Keratinocyte (primary cell): ENCODE data around the gene RNF144B. TPM values are rescaled to one million over a fixed set of nuclear protein-coding genes. Genes with fewer than 3 reads are reported as not detected.
A peak's percentile ranks its signal among the peaks of the same experiment; 100 is the strongest.

Experiments
- DNase-seq: peaks from one replicate; pipeline ENCODE4 v3.0.0-alpha.2; 2011; ENCODE audit warnings: low read depth, missing footprints, low spot score
- FAIRE-seq: peaks from 2 replicates; lab custom pipeline; 2011; peaks lifted over from hg19 to GRCh38; lab: Jason Lieb, UNC
- H2AFZ ChIP-seq: 2 replicates; pipeline ENCODE4 v1.6.0; 2012; ENCODE audit warnings: low read length, control low read depth, inconsistent platforms; ENCODE audit not compliant: control insufficient read depth
- H3K27ac ChIP-seq: 2 replicates; pipeline ENCODE4 v1.5.1; 2011; ENCODE audit warnings: low read length; ENCODE audit not compliant: control insufficient read depth, insufficient read depth
- H3K27me3 ChIP-seq: 3 replicates; pipeline ENCODE4 v1.6.0; 2011; ENCODE audit warnings: low read length; ENCODE audit not compliant: control insufficient read depth, insufficient read depth; ENCODE audit errors: extremely low read depth
- H3K36me3 ChIP-seq, 2 experiments: 2 replicates in 1 of 2; 3 replicates in 1 of 2; pipeline ENCODE4 v1.5.1; 2011; ENCODE audit warnings: low read length in 2 of 2, mild to moderate bottlenecking in 1 of 2; ENCODE audit not compliant: control insufficient read depth in 2 of 2, insufficient read depth in 2 of 2; ENCODE audit errors: extremely low read depth in 1 of 2
- H3K4me1 ChIP-seq: 3 replicates; pipeline ENCODE4 v1.5.1; 2011; ENCODE audit warnings: low read length; ENCODE audit not compliant: control insufficient read depth, insufficient read depth; ENCODE audit errors: extremely low read depth
- H3K4me2 ChIP-seq: 3 replicates; pipeline ENCODE4 v1.6.0; 2011; ENCODE audit warnings: low read depth, low read length; ENCODE audit not compliant: control insufficient read depth, insufficient read depth; ENCODE audit errors: extremely low read depth
- H3K4me3 ChIP-seq, 3 experiments: fragments of 200-600 bp in 1 of 3; sonication (generic) in 1 of 3; 2 replicates in 2 of 3; 3 replicates in 1 of 3; pipeline ENCODE4 v1.5.1; 2011 to 2016; ENCODE audit warnings: low read length in 3 of 3, mild to moderate bottlenecking in 3 of 3, control low read depth in 2 of 3, inconsistent platforms in 1 of 3, low read depth in 1 of 3, mixed read lengths in 1 of 3, mixed run types in 1 of 3, moderate library complexity in 1 of 3; ENCODE audit not compliant: control insufficient read depth in 2 of 3, insufficient read depth in 2 of 3; ENCODE audit errors: extremely low read depth in 1 of 3
- H3K79me2 ChIP-seq: 2 replicates; pipeline ENCODE4 v1.6.0; 2012; ENCODE audit warnings: low read length; ENCODE audit not compliant: control insufficient read depth, insufficient read depth
- H3K9ac ChIP-seq: 3 replicates; pipeline ENCODE4 v1.6.0; 2011; ENCODE audit warnings: low read length; ENCODE audit not compliant: control insufficient read depth, insufficient read depth; ENCODE audit errors: extremely low read depth
- H3K9me1 ChIP-seq: 3 replicates; pipeline ENCODE4 v1.6.0; 2011; ENCODE audit warnings: low read length; ENCODE audit not compliant: control insufficient read depth, insufficient read depth; ENCODE audit errors: extremely low read depth
- H3K9me3 ChIP-seq: 2 replicates; pipeline ENCODE4 v1.5.1; 2012; ENCODE audit warnings: low read depth, low read length; ENCODE audit not compliant: control insufficient read depth
- H4K20me1 ChIP-seq: 3 replicates; pipeline ENCODE4 v1.6.0; 2011; ENCODE audit warnings: low read length; ENCODE audit not compliant: control insufficient read depth, insufficient read depth; ENCODE audit errors: extremely low read depth
- EZH2 ChIP-seq: IDR thresholded peaks from one replicate; pipeline ENCODE4 v1.6.1; 2012; ENCODE audit warnings: inconsistent platforms, mild to moderate bottlenecking, low read length, moderate library complexity
- dilution Hi-C: fragments of 300-500 bp; cut with MboI; formaldehyde crosslinking; loops from one replicate; pipeline ENCODE4 v1.7.0; 2020; ENCODE audit warnings: low sequenced_read_pairs; ENCODE audit not compliant: extremely low pct_ligation_motif_present
- polyA plus RNA-seq, 5 experiments: library from polyadenylated mRNA; depleted of rRNA in 3 of 5; stranded (reverse) in 3 of 5; stranded (forward) in 1 of 5; unstranded in 1 of 5; fragments of >200 nt; gene quantifications; 1 replicate in 1 of 5; 2 replicates in 3 of 5; 3 replicates in 1 of 5; pipeline versions ENCODE4 v1.2.1 to v1.2.3, GENCODE V29; 2011 to 2012; ENCODE audit warnings: missing spikeins in 2 of 5, low read depth in 1 of 5, low replicate concordance in 1 of 5
- TF ChIP-seq, protein P1 (sequence below), 3 experiments: IDR thresholded peaks in 1 of 3; conservative IDR thresholded peaks in 1 of 3; optimal IDR thresholded peaks in 1 of 3; 2 replicates in 2 of 3; 3 replicates in 1 of 3; pipeline versions ENCODE3 to v1.5.1; 2011; ENCODE audit warnings: low read length in 3 of 3, mild to moderate bottlenecking in 3 of 3, moderate library complexity in 2 of 3, control low read depth in 1 of 3, inconsistent platforms in 1 of 3; ENCODE audit not compliant: insufficient read depth in 2 of 3; ENCODE audit errors: extremely low read depth in 1 of 3

RNF144B gene
- polyA plus RNA-seq, 1 donor (not counting 4 experiments of a cell fraction or from before 2014, with no cell fraction given), result 9.0 TPM

DNA sequence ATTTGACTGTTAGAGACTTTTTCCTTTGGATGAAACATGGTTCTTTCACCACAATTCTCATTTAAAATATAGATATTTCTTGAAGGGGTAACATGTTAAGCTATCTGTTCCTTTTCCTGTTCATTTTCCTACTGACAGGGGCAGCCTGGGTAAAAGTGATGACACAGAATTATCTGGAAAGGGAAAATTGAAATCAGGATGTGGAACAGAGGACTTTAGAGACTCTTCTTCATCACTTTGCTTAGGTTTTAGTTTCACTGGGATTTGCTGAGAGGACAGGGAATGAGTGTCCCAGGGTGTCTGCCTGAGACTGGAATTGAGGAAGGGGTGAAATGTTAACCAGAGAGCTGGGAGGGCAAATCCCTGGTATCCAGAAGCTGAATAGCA lies 116.0 kb downstream of the RNF144B start:
- peak overlapping the region; percentile 86 for H2AFZ ChIP-seq
- H3K36me3 ChIP-seq, result no peaks in the 10 kb centered on the region
- no peak for DNase-seq
- dilution Hi-C loops, result no loop called here
- H3K9me1 ChIP-seq, result no peaks in the 10 kb centered on the region
- H3K4me1 ChIP-seq, result peaks cover 10% of the 10 kb centered on the region
- no peak for TF ChIP-seq EZH2
- TF ChIP-seq, protein P1, sequence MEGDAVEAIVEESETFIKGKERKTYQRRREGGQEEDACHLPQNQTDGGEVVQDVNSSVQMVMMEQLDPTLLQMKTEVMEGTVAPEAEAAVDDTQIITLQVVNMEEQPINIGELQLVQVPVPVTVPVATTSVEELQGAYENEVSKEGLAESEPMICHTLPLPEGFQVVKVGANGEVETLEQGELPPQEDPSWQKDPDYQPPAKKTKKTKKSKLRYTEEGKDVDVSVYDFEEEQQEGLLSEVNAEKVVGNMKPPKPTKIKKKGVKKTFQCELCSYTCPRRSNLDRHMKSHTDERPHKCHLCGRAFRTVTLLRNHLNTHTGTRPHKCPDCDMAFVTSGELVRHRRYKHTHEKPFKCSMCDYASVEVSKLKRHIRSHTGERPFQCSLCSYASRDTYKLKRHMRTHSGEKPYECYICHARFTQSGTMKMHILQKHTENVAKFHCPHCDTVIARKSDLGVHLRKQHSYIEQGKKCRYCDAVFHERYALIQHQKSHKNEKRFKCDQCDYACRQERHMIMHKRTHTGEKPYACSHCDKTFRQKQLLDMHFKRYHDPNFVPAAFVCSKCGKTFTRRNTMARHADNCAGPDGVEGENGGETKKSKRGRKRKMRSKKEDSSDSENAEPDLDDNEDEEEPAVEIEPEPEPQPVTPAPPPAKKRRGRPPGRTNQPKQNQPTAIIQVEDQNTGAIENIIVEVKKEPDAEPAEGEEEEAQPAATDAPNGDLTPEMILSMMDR (optimal IDR thresholded peaks at IDR 0.05 in 1 of 3, IDR thresholded peaks at IDR 0.05 in 1 of 3, conservative IDR thresholded peaks at IDR 0.05 in 1 of 3; ENCODE audit: extremely low read depth in 1 of 3, insufficient read depth in 2 of 3, low read length in 3 of 3), result no peak
- H3K27me3 ChIP-seq, result no peaks in the 10 kb centered on the region
- no peaks in the 10 kb centered on the region for H3K79me2 ChIP-seq
- H4K20me1 ChIP-seq, result no peaks in the 10 kb centered on the region
- H3K9me3 ChIP-seq, result no peaks in the 10 kb centered on the region
- no peak overlapping the region for H3K4me3 ChIP-seq
- peak overlapping the region; percentile 73 for H3K4me2 ChIP-seq
- peak overlapping the region; percentile 74 for H3K27ac ChIP-seq
- no peak for FAIRE-seq
- H3K9ac ChIP-seq, result peak overlapping the region; percentile 57

DNA sequence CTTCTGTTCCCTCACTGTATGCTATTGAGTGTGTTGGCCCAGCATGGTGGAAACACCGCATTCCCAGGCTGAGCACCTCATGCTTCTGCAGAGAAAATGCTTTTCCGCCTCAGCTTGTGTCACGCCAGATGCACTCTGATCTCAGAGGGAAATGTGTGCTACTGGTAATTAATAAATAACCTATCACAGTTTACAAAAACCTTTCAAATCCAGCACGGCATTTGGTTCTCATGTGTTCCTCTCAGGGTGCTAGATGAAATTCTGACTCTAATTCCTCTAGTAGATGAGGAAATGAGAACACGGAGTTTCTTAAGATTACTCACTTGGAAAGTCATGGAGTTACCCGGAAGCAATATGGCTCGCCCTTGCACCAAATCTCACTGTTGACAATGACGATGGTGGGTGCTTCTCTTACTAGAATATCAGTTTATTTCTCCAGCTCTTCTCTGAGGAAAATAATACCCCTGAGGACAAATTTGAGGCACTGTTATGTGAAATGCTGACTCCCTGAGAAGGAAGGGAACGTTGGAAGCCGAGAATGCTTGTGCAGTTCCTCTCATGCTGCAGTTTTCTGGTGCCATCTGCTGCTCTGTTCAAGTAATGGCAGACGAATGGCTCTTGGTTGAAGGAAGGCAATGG lies 116.6 kb downstream of the RNF144B start:
- dilution Hi-C loops, result no loop called here
- no peaks in the 10 kb centered on the region for H4K20me1 ChIP-seq
- FAIRE-seq (peak; percentile 94), DNase-seq (peak; percentile 45)
- no peaks in the 10 kb centered on the region for H3K79me2 ChIP-seq
- H3K4me3 ChIP-seq, result peak overlapping the region in 2 of 3 experiments; percentile 36 to 57
- H3K9me3 ChIP-seq, result no peaks in the 10 kb centered on the region
- H3K27ac ChIP-seq, result peak overlapping the region; percentile 74
- peaks cover 10% of the 10 kb centered on the region for H3K4me1 ChIP-seq
- peak overlapping the region; percentile 57 for H3K9ac ChIP-seq
- peak overlapping the region; percentile 86 for H2AFZ ChIP-seq
- no peaks in the 10 kb centered on the region for H3K9me1 ChIP-seq
- H3K36me3 ChIP-seq, result no peaks in the 10 kb centered on the region
- no peaks in the 10 kb centered on the region for H3K27me3 ChIP-seq
- H3K4me2 ChIP-seq, result peak overlapping the region; percentile 73
- TF ChIP-seq, protein P1 (optimal IDR thresholded peaks at IDR 0.05 in 1 of 3, IDR thresholded peaks at IDR 0.05 in 1 of 3, conservative IDR thresholded peaks at IDR 0.05 in 1 of 3; ENCODE audit: extremely low read depth in 1 of 3, insufficient read depth in 2 of 3, low read length in 3 of 3), result peak; percentile 86 to 98 (median 97)
- no peak for TF ChIP-seq EZH2
